ENCODE data around the gene GNAS.
A peak's percentile ranks its signal among the peaks of the same experiment; 100 is the strongest.
"Not testable (repeated sequence)": the region's sequence is repeated elsewhere in the genome, so short reads cannot be mapped to it uniquely, and the experiment has no call there.

GNAS gene

GRCh38 chr20:58926802-58927489, 74.4 kb downstream of the GNAS start:
- Mint-ChIP-seq H3K27ac (no peak overlapping the region), H3K4me3 (no peak overlapping the region), H3K4me1 (no peaks in the 10 kb centered on the region), H3K27me3 (peaks cover 9% of the 10 kb centered on the region), H3K9me3 (no peaks in the 10 kb centered on the region), H3K36me3 (no peaks in the 10 kb centered on the region)
- ATAC-seq, result no peak

- Mint-ChIP-seq H3K9me3 (no peaks in the 10 kb centered on the region), H3K36me3 (no peaks in the 10 kb centered on the region), H3K27me3 (peaks cover 9% of the 10 kb centered on the region), H3K4me1 (no peaks in the 10 kb centered on the region), H3K27ac (no peak overlapping the region), H3K4me3 (no peak overlapping the region)
- no peak for ATAC-seq
Measured at GRCh38 chr20:58927490-58928061, 75.1 kb downstream of the GNAS start.

GRCh38 chr20:58930496-58930895, 78.0 kb downstream of the GNAS start:
- Mint-ChIP-seq H3K4me1 (no peaks in the 10 kb centered on the region), H3K27ac (no peak overlapping the region), H3K36me3 (no peaks in the 10 kb centered on the region), H3K9me3 (no peaks in the 10 kb centered on the region), H3K27me3 (peaks cover 9% of the 10 kb centered on the region), H3K4me3 (no peak overlapping the region)
- ATAC-seq, result no peak

- no peak overlapping the region for H3K27ac Mint-ChIP-seq
- H3K9me3 Mint-ChIP-seq, result no peaks in the 10 kb centered on the region
- no peaks in the 10 kb centered on the region for H3K36me3 Mint-ChIP-seq
- H3K4me3 Mint-ChIP-seq, result no peak overlapping the region
- no peaks in the 10 kb centered on the region for H3K4me1 Mint-ChIP-seq
- no peak for ATAC-seq
- H3K27me3 Mint-ChIP-seq, result peaks cover 9% of the 10 kb centered on the region
Measured at GRCh38 chr20:58932170-58932569, 79.7 kb downstream of the GNAS start.

GRCh38 chr20:58938078-58938477, 85.6 kb downstream of the GNAS start:
- no peaks in the 10 kb centered on the region for H3K36me3 Mint-ChIP-seq
- ATAC-seq, result no peak
- no peaks in the 10 kb centered on the region for H3K9me3 Mint-ChIP-seq
- H3K27me3 Mint-ChIP-seq, result no peaks in the 10 kb centered on the region
- peaks cover 15% of the 10 kb centered on the region for H3K4me1 Mint-ChIP-seq
- no peak overlapping the region for H3K4me3 Mint-ChIP-seq
- peak overlapping the region; percentile 30 for H3K27ac Mint-ChIP-seq

- Mint-ChIP-seq H3K4me1 (peaks cover 15% of the 10 kb centered on the region), H3K4me3 (no peak overlapping the region), H3K27me3 (no peaks in the 10 kb centered on the region), H3K36me3 (no peaks in the 10 kb centered on the region), H3K27ac (peak overlapping the region; percentile 30), H3K9me3 (no peaks in the 10 kb centered on the region)
- ATAC-seq, result no peak
Measured at GRCh38 chr20:58938541-58938940, 86.0 kb downstream of the GNAS start.

- no peak overlapping the region for H3K27ac Mint-ChIP-seq
- peaks cover 22% of the 10 kb centered on the region for H3K4me1 Mint-ChIP-seq
- no peaks in the 10 kb centered on the region for H3K9me3 Mint-ChIP-seq
- no peak for ATAC-seq
- no peak overlapping the region for H3K4me3 Mint-ChIP-seq
- no peaks in the 10 kb centered on the region for H3K27me3 Mint-ChIP-seq
- H3K36me3 Mint-ChIP-seq, result no peaks in the 10 kb centered on the region
Measured at GRCh38 chr20:58941471-58941870, 89.0 kb downstream of the GNAS start.

- H3K27me3 Mint-ChIP-seq, result no peaks in the 10 kb centered on the region
- no peak overlapping the region for H3K4me3 Mint-ChIP-seq
- H3K36me3 Mint-ChIP-seq, result no peaks in the 10 kb centered on the region
- ATAC-seq, result no peak
- no peak overlapping the region for H3K27ac Mint-ChIP-seq
- H3K4me1 Mint-ChIP-seq, result peaks cover 22% of the 10 kb centered on the region
- no peaks in the 10 kb centered on the region for H3K9me3 Mint-ChIP-seq
Measured at GRCh38 chr20:58942549-58942948, 90.0 kb downstream of the GNAS start.

- Mint-ChIP-seq H3K36me3 (no peaks in the 10 kb centered on the region), H3K27ac (no peak overlapping the region), H3K4me1 (peaks cover 7% of the 10 kb centered on the region), H3K4me3 (no peak overlapping the region), H3K27me3 (no peaks in the 10 kb centered on the region), H3K9me3 (no peaks in the 10 kb centered on the region)
- ATAC-seq, result no peak
Measured at GRCh38 chr20:58944610-58945009, 92.1 kb downstream of the GNAS start.

- H3K27ac Mint-ChIP-seq, result no peak overlapping the region
- no peaks in the 10 kb centered on the region for H3K36me3 Mint-ChIP-seq
- ATAC-seq, result peak; percentile 48
- H3K4me3 Mint-ChIP-seq, result no peak overlapping the region
- no peaks in the 10 kb centered on the region for H3K27me3 Mint-ChIP-seq
- no peaks in the 10 kb centered on the region for H3K9me3 Mint-ChIP-seq
- peaks cover 7% of the 10 kb centered on the region for H3K4me1 Mint-ChIP-seq
Measured at GRCh38 chr20:58945965-58946631, 93.6 kb downstream of the GNAS start.

GRCh38 chr20:58947797-58948388, 95.4 kb downstream of the GNAS start:
- H3K27me3 Mint-ChIP-seq, H3K4me1 Mint-ChIP-seq, H3K36me3 Mint-ChIP-seq: not testable (repeated sequence)

GRCh38 chr20:58950603-58951002, 98.1 kb downstream of the GNAS start:
- Mint-ChIP-seq H3K4me3 (no peak overlapping the region), H3K4me1 (peaks cover 7% of the 10 kb centered on the region), H3K27me3 (no peaks in the 10 kb centered on the region), H3K27ac (no peak overlapping the region), H3K9me3 (no peaks in the 10 kb centered on the region), H3K36me3 (no peaks in the 10 kb centered on the region)
- no peak for ATAC-seq

More at GRCh38 chr20:58947797-58948388, 95.4 kb downstream of the GNAS start:
- not testable (repeated sequence) for ATAC-seq, H3K4me3 Mint-ChIP-seq, H3K27ac Mint-ChIP-seq, H3K9me3 Mint-ChIP-seq

GRCh38 chr20:58953050-58953449, 100.5 kb downstream of the GNAS start:
- no peak for ATAC-seq
- Mint-ChIP-seq H3K27ac (no peak overlapping the region), H3K9me3 (no peaks in the 10 kb centered on the region), H3K4me3 (no peak overlapping the region), H3K27me3 (no peaks in the 10 kb centered on the region), H3K36me3 (no peaks in the 10 kb centered on the region), H3K4me1 (no peaks in the 10 kb centered on the region)

- H3K27me3 Mint-ChIP-seq, result no peaks in the 10 kb centered on the region
- H3K27ac Mint-ChIP-seq, result no peak overlapping the region
- ATAC-seq, result no peak
- no peaks in the 10 kb centered on the region for H3K9me3 Mint-ChIP-seq
- H3K4me3 Mint-ChIP-seq, result no peak overlapping the region
- H3K36me3 Mint-ChIP-seq, result no peaks in the 10 kb centered on the region
- no peaks in the 10 kb centered on the region for H3K4me1 Mint-ChIP-seq
Measured at GRCh38 chr20:58956078-58956477, 103.6 kb downstream of the GNAS start.

GRCh38 chr20:58959652-58960051, 107.1 kb downstream of the GNAS start:
- no peak overlapping the region for H3K27ac Mint-ChIP-seq
- H3K9me3 Mint-ChIP-seq, result peaks cover 8% of the 10 kb centered on the region
- H3K27me3 Mint-ChIP-seq, result no peaks in the 10 kb centered on the region
- H3K4me1 Mint-ChIP-seq, result no peaks in the 10 kb centered on the region
- ATAC-seq, result no peak
- H3K4me3 Mint-ChIP-seq, result no peak overlapping the region
- no peaks in the 10 kb centered on the region for H3K36me3 Mint-ChIP-seq

Data from stimulated activated memory B cell treated with anti-CD40 and anti-IgM and Interleukin-4, amounts not matched to agents 10 μg/mL and 1 μg/mL and 100 μg/mL, for 72 hours (primary cell).